PC-9 (cell line): ENCODE measurements around the gene PPP1CC.

Experiments used
- EZH2 ChIP-seq: fragments of 200-600 bp; sonication (generic); IDR thresholded peaks from 2 replicates; pipeline ENCODE4 v1.8.0; 2017; ENCODE audit warnings: antibody characterized with exemption, low read depth
- TF ChIP-seq, protein P1 (sequence below): fragments of 200-600 bp; sonication (generic); conservative IDR thresholded peaks from 2 replicates; pipeline ENCODE4 v1.6.1; 2017; ENCODE audit warnings: mixed run types, antibody characterized with exemption, mild to moderate bottlenecking, moderate library complexity

DNA sequence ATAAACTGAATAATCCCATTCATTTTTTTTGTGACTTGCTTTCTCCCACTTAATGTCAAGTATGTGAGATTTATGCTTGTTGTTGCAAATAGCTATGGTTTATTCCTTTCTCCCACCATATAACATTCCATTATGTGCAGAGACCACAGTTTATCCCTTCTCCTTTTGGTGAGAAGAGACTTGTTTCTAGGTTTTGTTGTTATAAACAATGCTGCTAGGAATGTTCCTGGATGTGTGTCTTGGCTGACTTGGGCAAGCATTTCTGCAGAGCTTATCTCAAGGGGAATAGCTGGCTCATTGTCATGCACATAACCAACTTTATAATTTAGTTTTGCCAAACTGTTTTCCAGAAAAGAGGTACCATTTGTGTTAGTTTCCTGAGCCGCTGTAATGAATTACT, 47.6 kb upstream of the PPP1CC start:
- TF ChIP-seq, protein P1, sequence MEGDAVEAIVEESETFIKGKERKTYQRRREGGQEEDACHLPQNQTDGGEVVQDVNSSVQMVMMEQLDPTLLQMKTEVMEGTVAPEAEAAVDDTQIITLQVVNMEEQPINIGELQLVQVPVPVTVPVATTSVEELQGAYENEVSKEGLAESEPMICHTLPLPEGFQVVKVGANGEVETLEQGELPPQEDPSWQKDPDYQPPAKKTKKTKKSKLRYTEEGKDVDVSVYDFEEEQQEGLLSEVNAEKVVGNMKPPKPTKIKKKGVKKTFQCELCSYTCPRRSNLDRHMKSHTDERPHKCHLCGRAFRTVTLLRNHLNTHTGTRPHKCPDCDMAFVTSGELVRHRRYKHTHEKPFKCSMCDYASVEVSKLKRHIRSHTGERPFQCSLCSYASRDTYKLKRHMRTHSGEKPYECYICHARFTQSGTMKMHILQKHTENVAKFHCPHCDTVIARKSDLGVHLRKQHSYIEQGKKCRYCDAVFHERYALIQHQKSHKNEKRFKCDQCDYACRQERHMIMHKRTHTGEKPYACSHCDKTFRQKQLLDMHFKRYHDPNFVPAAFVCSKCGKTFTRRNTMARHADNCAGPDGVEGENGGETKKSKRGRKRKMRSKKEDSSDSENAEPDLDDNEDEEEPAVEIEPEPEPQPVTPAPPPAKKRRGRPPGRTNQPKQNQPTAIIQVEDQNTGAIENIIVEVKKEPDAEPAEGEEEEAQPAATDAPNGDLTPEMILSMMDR, result no peak
- no peak for TF ChIP-seq EZH2
